KG1 (cell line): ENCODE data around the gene COL6A5.
"Not testable (repeated sequence)": the region's sequence is repeated elsewhere in the genome, so short reads cannot be mapped to it uniquely, and the experiment has no call there.

Experiments
- DNase-seq: peaks from one replicate; lab custom pipeline; 2025; lab: John Stamatoyannopoulos, UW

The COL6A5 gene

GRCh38 chr3:130345487-130346079 lies at the start of gene COL6A5:
Gene COL6A5, plus strand, starts transcription at chr3:130345672. Its CDS starts 27,967 bp downstream, at chr3:130373639.
- no peak for DNase-seq

GRCh38 chr3:130299531-130299930 lies 45.9 kb upstream of the COL6A5 start:
- DNase-seq, result no peak

- no peak for DNase-seq
These were observed 44.6 kb upstream of the COL6A5 start for GRCh38 chr3:130300888-130301287.

- no peak for DNase-seq
These were observed 35.4 kb upstream of the COL6A5 start for GRCh38 chr3:130310109-130310508.

GRCh38 chr3:130312374-130312773 lies 33.1 kb upstream of the COL6A5 start:
- DNase-seq, result no peak

GRCh38 chr3:130316169-130316568 lies 29.3 kb upstream of the COL6A5 start:
- DNase-seq, result no peak

GRCh38 chr3:130323503-130323902 lies 22.0 kb upstream of the COL6A5 start:
- no peak for DNase-seq

GRCh38 chr3:130340766-130341165 lies 4.7 kb upstream of the COL6A5 start:
- DNase-seq, result no peak

- no peak for DNase-seq
These were observed 4.1 kb upstream of the COL6A5 start for GRCh38 chr3:130341388-130341787.

- no peak for DNase-seq
These were observed 3.6 kb upstream of the COL6A5 start for GRCh38 chr3:130341882-130342281.

- no peak for DNase-seq
These were observed 2.4 kb upstream of the COL6A5 start for GRCh38 chr3:130342821-130343661.

- DNase-seq, result not testable (repeated sequence)
These were observed 2.8 kb downstream of the COL6A5 start for GRCh38 chr3:130348258-130348657.

- DNase-seq, result peak; percentile 2
These were observed 9.0 kb downstream of the COL6A5 start for GRCh38 chr3:130354430-130354829.

- no peak for DNase-seq
These were observed 28.6 kb downstream of the COL6A5 start for GRCh38 chr3:130374033-130374432.

GRCh38 chr3:130374908-130375307 lies 29.4 kb downstream of the COL6A5 start:
- DNase-seq, result no peak

- DNase-seq, result no peak
These were observed 32.6 kb downstream of the COL6A5 start for GRCh38 chr3:130377960-130378676.

- no peak for DNase-seq
These were observed 33.3 kb downstream of the COL6A5 start for GRCh38 chr3:130378677-130379191.

GRCh38 chr3:130379274-130379673 lies 33.8 kb downstream of the COL6A5 start:
- no peak for DNase-seq

GRCh38 chr3:130380398-130380797 lies 34.9 kb downstream of the COL6A5 start:
- DNase-seq, result no peak

- no peak for DNase-seq
These were observed 38.0 kb downstream of the COL6A5 start for GRCh38 chr3:130383424-130383823.

- no peak for DNase-seq
These were observed 39.1 kb downstream of the COL6A5 start for GRCh38 chr3:130384476-130385025.

GRCh38 chr3:130386604-130387263 lies 41.3 kb downstream of the COL6A5 start:
- no peak for DNase-seq
